ENCODE results near the gene MTREX.
"Not testable (repeated sequence)": the region's sequence is repeated elsewhere in the genome, so short reads cannot be mapped to it uniquely, and the experiment has no call there.

MTREX gene

GRCh38 chr5:55307383-55308253 is at the start of gene MTREX, which contains the start of gene DHX29:
Gene MTREX (plus strand): TSS chr5:55307989. CDS start chr5:55308014, 25 bp downstream.
Gene DHX29 (minus strand): TSS chr5:55307694. CDS start chr5:55307573, 121 bp downstream.
- DNase-seq: peak; percentile 85

- DNase-seq: no peak
These were observed 49.5 kb upstream of the MTREX start for GRCh38 chr5:55258339-55258738.

- DNase-seq: no peak
These were observed 31.0 kb upstream of the MTREX start for GRCh38 chr5:55276771-55277170.

GRCh38 chr5:55278778-55279177 is 29.0 kb upstream of the MTREX start:
- DNase-seq: no peak

GRCh38 chr5:55286411-55286933 is 21.3 kb upstream of the MTREX start:
- DNase-seq: no peak

GRCh38 chr5:55289808-55290207 is 18.0 kb upstream of the MTREX start:
- no peak for DNase-seq

GRCh38 chr5:55290991-55291390 is 16.8 kb upstream of the MTREX start:
- DNase-seq: no peak

- DNase-seq: no peak
These were observed 12.9 kb upstream of the MTREX start for GRCh38 chr5:55294935-55295334.

- no peak for DNase-seq
These were observed 6.9 kb upstream of the MTREX start for GRCh38 chr5:55300890-55301289.

GRCh38 chr5:55303238-55303690 is 4.5 kb upstream of the MTREX start:
- no peak for DNase-seq

GRCh38 chr5:55304584-55304983 is 3.2 kb upstream of the MTREX start:
- DNase-seq: no peak

- DNase-seq: no peak
These were observed 2.4 kb upstream of the MTREX start for GRCh38 chr5:55305345-55305744.

GRCh38 chr5:55306641-55307382 is 977 bp upstream of the MTREX start:
- DNase-seq: no peak

- peak; percentile 12 for DNase-seq
These were observed 556 bp downstream of the MTREX start for GRCh38 chr5:55308254-55308836.

- DNase-seq: no peak
These were observed 6.3 kb downstream of the MTREX start for GRCh38 chr5:55313870-55314617.

- no peak for DNase-seq
These were observed 8.5 kb downstream of the MTREX start for GRCh38 chr5:55316289-55316688.

GRCh38 chr5:55316837-55317236 is 9.0 kb downstream of the MTREX start:
- DNase-seq: no peak

GRCh38 chr5:55318237-55318636 is 10.4 kb downstream of the MTREX start:
- not testable (repeated sequence) for DNase-seq

- no peak for DNase-seq
These were observed 11.7 kb downstream of the MTREX start for GRCh38 chr5:55319491-55319890.

- no peak for DNase-seq
These were observed 12.8 kb downstream of the MTREX start for GRCh38 chr5:55320571-55320970.

GRCh38 chr5:55324006-55324405 is 16.2 kb downstream of the MTREX start:
- no peak for DNase-seq

GRCh38 chr5:55324815-55325418 is 17.1 kb downstream of the MTREX start:
- no peak for DNase-seq
